Kidney epithelial cell (primary cell): Measurements from ENCODE around the gene AP3S1. TPM values are rescaled to one million over a fixed set of nuclear protein-coding genes. Genes with fewer than 3 reads are reported as not detected.
"Not testable (repeated sequence)": the region's sequence is repeated elsewhere in the genome, so short reads cannot be mapped to it uniquely, and the experiment has no call there.

ENCODE experiments used
- DNase-seq: peaks from one replicate; pipeline ENCODE4 v3.0.0-alpha.2; 2010; ENCODE audit warnings: low read depth
- H3K27me3 ChIP-seq: 2 replicates; pipeline ENCODE4 v1.6.0; 2011; ENCODE audit warnings: low read length; ENCODE audit not compliant: control insufficient read depth, insufficient read depth
- H3K36me3 ChIP-seq: 2 replicates; pipeline ENCODE4 v1.5.1; 2011; ENCODE audit warnings: low read length; ENCODE audit not compliant: control insufficient read depth, insufficient read depth
- H3K4me3 ChIP-seq: 2 replicates; pipeline ENCODE4 v1.5.1; 2011; ENCODE audit warnings: low read depth, mild to moderate bottlenecking, control low read depth, low read length
- total RNA-seq: library from RNA; depleted of rRNA; stranded (reverse); fragments of >200 nt; gene quantifications from 2 replicates; pipeline ENCODE4 v1.2.3, GENCODE V29; 2015
- TF ChIP-seq, protein P1 (sequence below): IDR thresholded peaks from 2 replicates; pipeline ENCODE4 v1.5.1; 2011; ENCODE audit warnings: mild to moderate bottlenecking, moderate library complexity, low read length, control low read depth, inconsistent platforms; ENCODE audit not compliant: insufficient read depth, poor library complexity, severe bottlenecking

Gene AP3S1
- total RNA-seq, 1 donor from 2014 or later, result 208 TPM

DNA sequence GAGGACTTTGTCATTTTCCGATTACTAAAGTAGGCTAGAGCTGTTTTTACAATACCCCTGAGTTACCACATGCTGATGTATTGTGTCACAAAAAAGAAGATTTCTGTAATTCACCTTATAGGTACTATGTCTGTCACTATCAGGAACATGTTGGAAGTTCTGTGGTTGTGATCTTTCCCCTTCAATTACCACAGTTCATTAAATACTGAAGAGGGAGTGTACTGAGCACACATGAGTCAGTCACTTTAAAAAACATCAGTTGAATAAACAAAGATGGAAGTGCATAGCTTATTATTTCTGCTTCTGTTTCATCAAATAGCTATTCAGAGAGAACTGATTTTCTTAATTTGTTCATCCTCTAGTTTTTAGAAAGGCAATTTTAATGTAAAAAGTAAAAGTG, 31.7 kb downstream of the AP3S1 start:
- H3K27me3 ChIP-seq, result no peaks in the 10 kb centered on the region
- TF ChIP-seq, protein P1, sequence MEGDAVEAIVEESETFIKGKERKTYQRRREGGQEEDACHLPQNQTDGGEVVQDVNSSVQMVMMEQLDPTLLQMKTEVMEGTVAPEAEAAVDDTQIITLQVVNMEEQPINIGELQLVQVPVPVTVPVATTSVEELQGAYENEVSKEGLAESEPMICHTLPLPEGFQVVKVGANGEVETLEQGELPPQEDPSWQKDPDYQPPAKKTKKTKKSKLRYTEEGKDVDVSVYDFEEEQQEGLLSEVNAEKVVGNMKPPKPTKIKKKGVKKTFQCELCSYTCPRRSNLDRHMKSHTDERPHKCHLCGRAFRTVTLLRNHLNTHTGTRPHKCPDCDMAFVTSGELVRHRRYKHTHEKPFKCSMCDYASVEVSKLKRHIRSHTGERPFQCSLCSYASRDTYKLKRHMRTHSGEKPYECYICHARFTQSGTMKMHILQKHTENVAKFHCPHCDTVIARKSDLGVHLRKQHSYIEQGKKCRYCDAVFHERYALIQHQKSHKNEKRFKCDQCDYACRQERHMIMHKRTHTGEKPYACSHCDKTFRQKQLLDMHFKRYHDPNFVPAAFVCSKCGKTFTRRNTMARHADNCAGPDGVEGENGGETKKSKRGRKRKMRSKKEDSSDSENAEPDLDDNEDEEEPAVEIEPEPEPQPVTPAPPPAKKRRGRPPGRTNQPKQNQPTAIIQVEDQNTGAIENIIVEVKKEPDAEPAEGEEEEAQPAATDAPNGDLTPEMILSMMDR, result no peak
- H3K36me3 ChIP-seq, result no peaks in the 10 kb centered on the region
- peak; percentile 42 for DNase-seq
- no peak overlapping the region for H3K4me3 ChIP-seq

DNA sequence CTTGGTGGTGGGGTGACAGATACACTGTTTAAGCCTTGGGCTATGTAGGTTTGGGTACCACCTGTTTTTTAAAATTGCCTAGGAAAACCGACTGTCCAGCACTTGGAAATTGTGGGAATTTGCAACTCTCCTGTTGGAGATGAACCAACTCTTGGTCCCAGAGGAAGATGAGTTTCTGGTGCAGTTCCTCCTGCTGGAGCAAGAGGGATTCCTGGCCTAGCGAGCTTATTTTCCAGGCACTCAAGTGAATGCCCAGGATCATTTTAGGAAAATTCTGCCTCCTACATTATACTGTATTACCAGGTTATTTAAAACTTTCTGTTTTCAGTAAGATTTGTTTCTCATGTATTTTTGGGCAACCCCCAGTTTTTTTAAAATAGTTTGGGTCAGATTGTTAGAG, 33.7 kb downstream of the AP3S1 start:
- no peak for DNase-seq
- TF ChIP-seq, protein P1, result no peak
- H3K4me3 ChIP-seq, result no peak overlapping the region
- no peaks in the 10 kb centered on the region for H3K36me3 ChIP-seq
- no peaks in the 10 kb centered on the region for H3K27me3 ChIP-seq

DNA sequence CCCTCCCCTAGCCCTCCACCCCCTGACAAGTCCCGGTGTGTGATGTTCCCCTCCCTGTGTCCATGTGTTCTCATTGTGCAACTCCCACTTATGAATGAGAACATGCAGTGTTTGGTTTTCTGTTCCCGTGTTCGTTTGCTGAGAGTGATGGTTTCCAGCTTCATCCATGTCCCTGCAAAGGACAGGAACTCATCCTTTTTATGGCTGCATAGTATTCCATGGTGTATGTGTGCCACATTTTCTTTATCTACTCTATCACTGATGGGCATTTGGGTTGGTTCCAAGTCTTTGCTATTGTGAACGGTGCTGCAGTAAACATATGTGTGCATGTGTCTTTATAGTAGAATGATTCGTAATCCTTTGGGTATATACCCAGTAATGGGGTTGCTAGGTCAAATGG, 35.6 kb downstream of the AP3S1 start:
- H3K4me3 ChIP-seq, DNase-seq, H3K36me3 ChIP-seq, H3K27me3 ChIP-seq: not testable (repeated sequence)

DNA sequence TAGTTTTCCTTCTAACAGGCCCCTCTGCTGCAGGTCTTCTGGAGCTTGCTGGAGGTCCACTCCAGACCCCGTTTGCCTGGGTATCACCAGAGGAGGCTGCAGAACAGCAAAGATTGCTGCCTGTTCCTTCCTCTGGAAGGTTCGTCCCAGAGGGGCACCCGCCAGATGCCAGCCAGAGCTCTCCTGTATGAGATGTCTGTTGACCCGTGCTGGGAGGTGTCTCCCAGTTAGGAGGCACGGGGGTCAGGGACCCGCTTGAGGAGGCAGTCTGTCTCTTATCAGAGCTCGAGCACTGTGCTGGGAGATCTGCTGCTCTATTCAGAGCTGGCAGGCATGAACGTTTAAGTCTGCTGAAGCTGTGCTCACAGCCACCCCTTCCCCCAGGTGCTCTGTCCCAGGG, 40.7 kb downstream of the AP3S1 start:
- not testable (repeated sequence) for H3K27me3 ChIP-seq, DNase-seq, H3K4me3 ChIP-seq, H3K36me3 ChIP-seq

DNA sequence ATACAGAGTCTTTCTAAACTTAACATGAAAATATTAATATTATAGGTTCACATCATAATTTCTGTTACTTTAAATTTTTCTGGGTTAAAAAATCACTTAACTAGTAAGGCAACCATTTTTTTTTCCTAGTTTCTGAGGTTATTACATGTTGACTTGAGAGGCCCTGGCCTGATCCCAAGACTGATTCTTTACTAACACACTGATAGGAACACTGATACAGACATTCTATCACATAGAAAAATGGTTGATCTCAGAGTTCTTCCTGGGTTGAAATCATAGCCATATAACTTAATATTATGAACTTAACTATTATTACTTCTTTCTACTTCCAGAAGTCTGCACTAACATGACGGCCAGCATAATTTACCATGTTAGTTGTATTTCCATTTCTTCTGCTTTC, 43.0 kb downstream of the AP3S1 start:
- no peaks in the 10 kb centered on the region for H3K36me3 ChIP-seq
- TF ChIP-seq, protein P1, result no peak
- H3K4me3 ChIP-seq, result no peak overlapping the region
- no peaks in the 10 kb centered on the region for H3K27me3 ChIP-seq
- no peak for DNase-seq

DNA sequence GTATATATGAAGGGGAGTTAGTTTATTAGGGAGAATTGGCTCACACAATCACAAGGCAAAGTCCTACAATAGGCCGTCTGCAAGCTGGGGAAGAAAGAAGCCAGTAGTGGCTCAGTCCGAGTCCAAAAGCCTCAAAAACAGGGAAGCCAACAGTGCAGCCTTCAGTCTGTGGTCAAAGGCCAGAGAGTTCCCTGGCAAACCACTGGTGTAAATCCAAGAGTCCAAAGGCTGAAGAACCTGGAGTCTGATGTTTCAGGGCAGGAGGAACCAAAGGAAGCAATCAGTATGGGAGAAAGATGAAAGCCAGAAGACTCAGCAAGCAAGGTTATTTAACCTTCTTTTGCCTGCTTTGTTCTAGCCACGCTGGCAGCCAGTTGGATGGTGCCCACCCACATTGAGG, 43.5 kb downstream of the AP3S1 start:
- H3K4me3 ChIP-seq, DNase-seq, H3K27me3 ChIP-seq: not testable (repeated sequence)

DNA sequence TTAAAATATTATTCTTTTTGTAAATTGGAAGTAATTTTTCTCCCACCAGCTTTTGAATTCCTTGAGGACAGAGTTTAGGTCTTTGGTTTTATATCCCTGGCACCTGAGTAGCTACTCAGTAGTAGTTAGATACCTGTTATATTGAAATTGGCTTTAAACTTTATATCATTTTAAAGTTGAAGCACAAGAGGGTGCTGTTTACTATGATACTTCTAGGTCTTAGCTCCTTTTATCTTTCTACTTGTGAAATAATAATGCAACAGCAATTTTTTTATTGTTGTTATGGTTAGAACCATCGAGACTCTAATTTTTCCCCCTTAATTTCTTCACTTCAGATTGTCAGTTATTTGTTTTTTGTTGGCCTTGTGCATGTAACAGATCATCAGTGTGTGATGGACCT, 46.3 kb downstream of the AP3S1 start:
- H3K27me3 ChIP-seq, result no peaks in the 10 kb centered on the region
- H3K36me3 ChIP-seq, result no peaks in the 10 kb centered on the region
- H3K4me3 ChIP-seq, result no peak overlapping the region
- DNase-seq, result no peak
- TF ChIP-seq, protein P1, result peak; percentile 8

More for the DNA sequence above, 43.5 kb downstream of the AP3S1 start:
- not testable (repeated sequence) for H3K36me3 ChIP-seq
